Skin of body (tissue), 2 donors: Measurements from ENCODE around the gene RBMS3. TPM values are rescaled to one million over a fixed set of nuclear protein-coding genes. Genes with fewer than 3 reads are reported as not detected.
"Not testable (repeated sequence)": the region's sequence is repeated elsewhere in the genome, so short reads cannot be mapped to it uniquely, and the experiment has no call there.

Source experiments
- DNase-seq: peaks from one replicate; lab custom pipeline; 2025; lab: John Stamatoyannopoulos, UW
- total RNA-seq: library from RNA; depleted of rRNA; stranded (reverse); fragments of >200 nt; gene quantifications from one replicate; pipeline ENCODE4 v1.2.3, GENCODE V29; 2014

Gene RBMS3
- total RNA-seq, 1 donor from 2014 or later, result 111 TPM

GRCh38 chr3:29759411-29760225 is 478.7 kb downstream of the RBMS3 start:
- no peak for DNase-seq

- no peak for DNase-seq
These were observed 479.4 kb downstream of the RBMS3 start for GRCh38 chr3:29760226-29760685.

GRCh38 chr3:29761517-29761916 is 480.6 kb downstream of the RBMS3 start:
- DNase-seq, result no peak

GRCh38 chr3:29763115-29763514 is 482.2 kb downstream of the RBMS3 start:
- no peak for DNase-seq

- peak; percentile 80 for DNase-seq
These were observed 483.2 kb downstream of the RBMS3 start for GRCh38 chr3:29764041-29764440.

GRCh38 chr3:29764603-29765254 is 483.9 kb downstream of the RBMS3 start:
- peak; percentile 96 for DNase-seq

GRCh38 chr3:29771602-29772001 is 490.7 kb downstream of the RBMS3 start:
- no peak for DNase-seq

- DNase-seq, result no peak
These were observed 491.6 kb downstream of the RBMS3 start for GRCh38 chr3:29772436-29772835.

GRCh38 chr3:29773481-29773880 is 492.6 kb downstream of the RBMS3 start:
- no peak for DNase-seq

GRCh38 chr3:29775340-29775739 is 494.5 kb downstream of the RBMS3 start:
- no peak for DNase-seq

GRCh38 chr3:29777869-29778268 is 497.0 kb downstream of the RBMS3 start:
- no peak for DNase-seq

- DNase-seq, result no peak
These were observed 508.8 kb downstream of the RBMS3 start for GRCh38 chr3:29789686-29790085.

- no peak for DNase-seq
These were observed 515.9 kb downstream of the RBMS3 start for GRCh38 chr3:29796808-29797207.

- no peak for DNase-seq
These were observed 521.2 kb downstream of the RBMS3 start for GRCh38 chr3:29802057-29802456.

- DNase-seq, result no peak
These were observed 523.2 kb downstream of the RBMS3 start for GRCh38 chr3:29804044-29804443.

GRCh38 chr3:29805757-29806156 is 524.9 kb downstream of the RBMS3 start:
- DNase-seq, result no peak

GRCh38 chr3:29808324-29808723 is 527.5 kb downstream of the RBMS3 start:
- DNase-seq, result not testable (repeated sequence)

- no peak for DNase-seq
These were observed 541.2 kb downstream of the RBMS3 start for GRCh38 chr3:29822071-29822470.

GRCh38 chr3:29823233-29823632 is 542.4 kb downstream of the RBMS3 start:
- DNase-seq, result no peak

GRCh38 chr3:29826712-29827111 is 545.8 kb downstream of the RBMS3 start:
- DNase-seq, result no peak

GRCh38 chr3:29827756-29828155 is 546.9 kb downstream of the RBMS3 start:
- DNase-seq, result no peak

- no peak for DNase-seq
These were observed 548.5 kb downstream of the RBMS3 start for GRCh38 chr3:29829340-29829739.

GRCh38 chr3:29850641-29851040 is 569.8 kb downstream of the RBMS3 start:
- no peak for DNase-seq
